ENCODE data around the gene HIRIP3. TPM values are rescaled to one million over a fixed set of nuclear protein-coding genes. Genes with fewer than 3 reads are reported as not detected.
A peak's percentile ranks its signal among the peaks of the same experiment; 100 is the strongest.

Gene HIRIP3
- total and polyA plus RNA-seq, 8 donors = 1.8 to 14.8 (median 11.3) TPM

DNA sequence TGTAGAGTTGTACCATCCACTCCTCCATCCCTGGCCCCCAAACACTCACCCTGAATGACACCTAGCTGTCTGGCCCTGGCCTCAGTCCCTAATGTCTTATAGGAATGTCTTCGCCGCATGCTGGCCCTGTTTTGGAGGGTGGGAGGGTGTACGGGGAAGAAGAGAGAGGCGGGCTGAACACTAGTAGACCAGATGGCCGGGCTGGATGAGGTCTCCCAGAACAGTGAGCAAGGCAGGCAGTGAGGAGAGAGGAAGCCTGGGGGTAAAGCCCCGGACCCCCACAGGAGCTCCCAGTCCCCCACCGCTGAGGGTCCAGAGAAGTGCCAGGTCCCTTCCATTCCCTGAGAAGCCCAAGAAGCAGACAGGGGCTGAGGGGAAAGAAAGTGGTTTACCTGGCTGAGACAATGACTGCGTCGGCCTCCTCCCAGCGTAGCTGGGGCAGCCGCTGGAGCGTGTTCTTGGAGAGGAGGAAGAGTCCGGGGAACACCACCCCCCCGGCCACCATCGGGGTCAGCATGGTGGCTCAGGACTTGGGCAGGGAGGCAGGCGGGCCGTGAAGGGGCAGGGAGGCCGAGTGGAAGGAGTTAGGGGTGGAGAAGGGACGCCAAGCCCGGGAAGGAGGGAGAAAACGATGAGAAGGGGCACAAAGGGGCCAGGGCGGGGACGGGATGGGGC lies 34.7 kb upstream of the HIRIP3 start:
- 17 to 23% (median 19%) methylated on average over 23 of the region's 23 CpGs for WGBS, 5 donors

DNA sequence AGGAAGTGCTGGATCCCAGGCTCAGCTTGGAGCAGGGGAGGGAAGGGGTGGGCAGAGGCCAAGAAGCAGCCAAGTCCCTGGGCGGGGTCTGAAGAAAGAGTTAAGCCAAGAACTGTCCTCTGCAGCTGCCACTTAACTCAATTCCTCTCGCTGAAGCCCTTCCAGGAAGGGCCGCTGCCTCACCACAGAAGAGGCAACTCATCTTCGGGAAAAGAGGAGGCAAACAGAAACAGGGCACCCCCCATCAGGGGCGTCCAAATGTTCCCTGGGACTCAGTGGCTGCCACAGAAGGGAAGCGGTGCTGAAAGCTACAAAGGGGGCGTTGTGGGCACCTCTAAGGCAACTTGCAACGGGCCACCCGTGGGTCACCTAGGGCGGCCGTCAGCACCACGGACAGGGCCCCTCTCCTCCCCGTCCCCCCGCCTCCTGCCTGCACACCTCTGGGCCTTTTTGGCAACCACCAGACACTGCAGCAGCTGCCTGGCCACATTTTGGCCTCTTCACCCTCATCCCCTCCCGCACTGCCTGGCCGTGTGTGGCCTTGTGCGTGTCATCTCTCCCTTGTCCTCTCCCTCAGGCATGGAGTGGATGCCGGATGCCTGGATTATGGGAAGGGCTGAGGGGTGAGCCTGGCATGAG lies 33.1 kb upstream of the HIRIP3 start:
- no peak overlapping the region for H3K4me3 ChIP-seq
- H3K27me3 ChIP-seq = peaks cover 24 to 95% (median 67%) of the 10 kb centered on the region in 3 donors
- no peaks in the 10 kb centered on the region for H3K36me3 ChIP-seq
- H3K27ac ChIP-seq = no peak overlapping the region
- TF ChIP-seq EP300 (IDR thresholded peaks at IDR 0.05) (no peak), POLR2A (IDR thresholded peaks at IDR 0.05) (no peak), POLR2AphosphoS5 (IDR thresholded peaks at IDR 0.05) (no peak)
- TF ChIP-seq, protein P1, sequence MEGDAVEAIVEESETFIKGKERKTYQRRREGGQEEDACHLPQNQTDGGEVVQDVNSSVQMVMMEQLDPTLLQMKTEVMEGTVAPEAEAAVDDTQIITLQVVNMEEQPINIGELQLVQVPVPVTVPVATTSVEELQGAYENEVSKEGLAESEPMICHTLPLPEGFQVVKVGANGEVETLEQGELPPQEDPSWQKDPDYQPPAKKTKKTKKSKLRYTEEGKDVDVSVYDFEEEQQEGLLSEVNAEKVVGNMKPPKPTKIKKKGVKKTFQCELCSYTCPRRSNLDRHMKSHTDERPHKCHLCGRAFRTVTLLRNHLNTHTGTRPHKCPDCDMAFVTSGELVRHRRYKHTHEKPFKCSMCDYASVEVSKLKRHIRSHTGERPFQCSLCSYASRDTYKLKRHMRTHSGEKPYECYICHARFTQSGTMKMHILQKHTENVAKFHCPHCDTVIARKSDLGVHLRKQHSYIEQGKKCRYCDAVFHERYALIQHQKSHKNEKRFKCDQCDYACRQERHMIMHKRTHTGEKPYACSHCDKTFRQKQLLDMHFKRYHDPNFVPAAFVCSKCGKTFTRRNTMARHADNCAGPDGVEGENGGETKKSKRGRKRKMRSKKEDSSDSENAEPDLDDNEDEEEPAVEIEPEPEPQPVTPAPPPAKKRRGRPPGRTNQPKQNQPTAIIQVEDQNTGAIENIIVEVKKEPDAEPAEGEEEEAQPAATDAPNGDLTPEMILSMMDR (IDR thresholded peaks at IDR 0.05) = no peak
- peak in 1 of 2 donors; percentile 68 for DNase-seq
- no peaks in the 10 kb centered on the region for H3K9me3 ChIP-seq
- intact Hi-C loops (cut with DNase I; ENCODE audit: low total_unique reads) = loop anchor here (5.0 to 10.0 kb wide), 2 partner anchors 164 to 331 kb away; partner anchors contain the start of gene CDIPT
- H3K4me1 ChIP-seq = peaks cover 7 to 12% (median 9%) of the 10 kb centered on the region in 4 donors
- WGBS, 5 donors = 11 to 29% (median 12%) methylated on average over 13 to 18 of the region's 18 CpGs

More for the DNA sequence above, 34.7 kb upstream of the HIRIP3 start:
- Histone ChIP-seq H3K9me3 (no peaks in the 10 kb centered on the region), H3K27me3 (peaks cover 24 to 98% (median 75%) of the 10 kb centered on the region in 3 donors), H3K4me1 (peaks cover 7 to 12% (median 9%) of the 10 kb centered on the region in 4 donors), H3K4me3 (no peak overlapping the region), H3K36me3 (no peaks in the 10 kb centered on the region), H3K27ac (no peak overlapping the region)
- TF ChIP-seq POLR2A (IDR thresholded peaks at IDR 0.05) = no peak
- TF ChIP-seq, protein P1 (IDR thresholded peaks at IDR 0.05) = no peak
- no peak for TF ChIP-seq EP300 (IDR thresholded peaks at IDR 0.05)
- TF ChIP-seq POLR2AphosphoS5 (IDR thresholded peaks at IDR 0.05) = no peak
- no peak for DNase-seq
- intact Hi-C loops (cut with DNase I; ENCODE audit: low total_unique reads) = no loop called here

DNA sequence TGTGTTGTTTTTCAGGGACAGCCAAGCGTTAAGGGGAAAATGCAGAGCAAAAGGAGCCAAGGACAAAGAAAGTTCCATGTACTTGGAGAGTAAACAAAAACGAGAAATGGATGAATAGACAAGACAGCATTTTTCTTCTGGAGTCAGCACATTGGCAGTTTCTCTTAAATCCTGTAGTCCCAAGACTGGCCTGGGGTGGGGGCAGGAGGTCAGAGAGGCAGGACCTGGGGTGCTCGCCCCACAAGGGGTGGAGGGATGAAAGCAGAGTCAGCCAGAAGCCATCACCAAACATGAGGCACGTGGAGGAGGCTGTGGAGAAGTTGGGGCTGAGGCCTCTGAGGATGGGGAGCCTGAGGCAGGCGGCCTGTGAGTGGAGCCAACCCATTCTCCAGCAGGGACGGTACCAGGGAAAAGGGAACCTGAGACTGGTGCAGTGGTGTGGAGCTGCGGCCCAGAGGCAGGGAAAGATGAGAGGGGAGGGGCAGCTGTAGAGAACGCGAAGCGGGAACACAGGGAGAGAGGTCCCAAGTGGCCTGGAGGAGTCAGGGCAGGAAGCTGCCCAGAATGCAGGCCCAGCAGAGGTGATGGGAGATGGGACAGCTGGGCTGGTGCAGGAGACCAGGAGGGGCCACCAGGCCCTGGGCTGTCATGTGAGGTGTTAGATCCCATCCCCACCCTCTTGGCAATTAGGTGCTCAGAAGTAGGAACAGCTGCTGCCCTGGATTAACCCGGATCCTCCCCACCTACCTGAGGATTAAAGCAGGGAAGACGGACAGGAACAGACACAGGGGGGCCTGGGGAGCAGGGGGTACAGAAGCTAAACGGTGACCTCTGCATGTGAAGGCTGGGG lies 32.4 kb upstream of the HIRIP3 start:
- peaks cover 24 to 88% (median 60%) of the 10 kb centered on the region in 3 donors for H3K27me3 ChIP-seq
- H3K27ac ChIP-seq = no peak overlapping the region
- no peaks in the 10 kb centered on the region for H3K9me3 ChIP-seq
- H3K36me3 ChIP-seq = no peaks in the 10 kb centered on the region
- TF ChIP-seq POLR2AphosphoS5 (IDR thresholded peaks at IDR 0.05) (no peak), EP300 (IDR thresholded peaks at IDR 0.05) (no peak), POLR2A (IDR thresholded peaks at IDR 0.05) (no peak)
- TF ChIP-seq, protein P1 (IDR thresholded peaks at IDR 0.05) = no peak
- H3K4me1 ChIP-seq = peaks cover 7 to 12% (median 9%) of the 10 kb centered on the region in 4 donors
- no peak overlapping the region for H3K4me3 ChIP-seq
- WGBS, 5 donors = 40 to 48% (median 42%) methylated on average over 12 to 13 of the region's 13 CpGs
- intact Hi-C loops (cut with DNase I; ENCODE audit: low total_unique reads) = loop anchor here (5.0 to 10.0 kb wide), 2 partner anchors 163 to 331 kb away; partner anchors contain the start of gene CDIPT
- no peak for DNase-seq

DNA sequence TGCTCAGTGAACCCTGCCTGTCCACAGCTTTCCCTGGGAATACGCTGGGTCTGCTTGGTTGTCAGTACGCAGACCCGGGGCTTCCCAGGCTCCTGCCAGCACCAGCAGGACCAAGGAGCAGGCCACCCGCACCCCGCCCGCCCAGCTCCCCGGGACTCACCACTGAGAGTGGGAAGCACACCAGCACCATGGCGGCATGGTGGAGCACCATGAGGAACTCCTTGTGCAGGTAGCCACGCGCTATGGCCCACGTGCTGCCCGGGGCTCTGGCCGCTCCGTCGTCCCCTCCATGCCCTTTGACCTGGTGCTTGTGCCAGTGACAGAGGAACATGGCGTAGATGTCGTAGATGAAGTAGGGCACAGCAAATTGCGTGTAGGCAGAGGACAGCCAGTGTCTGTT lies 31.0 kb upstream of the HIRIP3 start:
- Histone ChIP-seq H3K27me3 (peaks cover 18 to 74% (median 47%) of the 10 kb centered on the region in 3 donors), H3K4me1 (peaks cover 7 to 15% (median 13%) of the 10 kb centered on the region in 4 donors), H3K27ac (no peak overlapping the region), H3K9me3 (no peaks in the 10 kb centered on the region), H3K4me3 (no peak overlapping the region), H3K36me3 (no peaks in the 10 kb centered on the region)
- intact Hi-C loops (cut with DNase I; ENCODE audit: low total_unique reads) = loop anchor here (5.0 to 10.0 kb wide), 2 partner anchors 162 to 329 kb away; partner anchors contain the start of gene CDIPT
- no peak for DNase-seq
- TF ChIP-seq POLR2AphosphoS5 (IDR thresholded peaks at IDR 0.05) = no peak
- TF ChIP-seq POLR2A (IDR thresholded peaks at IDR 0.05) = no peak
- TF ChIP-seq EP300 (IDR thresholded peaks at IDR 0.05) = no peak
- TF ChIP-seq, protein P1 (IDR thresholded peaks at IDR 0.05) = no peak
- WGBS, 5 donors = 87 to 90% (median 90%) methylated on average over 17 to 18 of the region's 18 CpGs

All from stomach (tissue), 9 donors.